ENCODE results near the gene GRK3. TPM values are rescaled to one million over a fixed set of nuclear protein-coding genes. Genes with fewer than 3 reads are reported as not detected.

Gene GRK3
- total and polyA plus RNA-seq, 2 of the 4 experiments (the other 2 are of a cell fraction), result 0.58 to 1.6 TPM

GRCh38 chr22:25742918-25743708 is 178.6 kb downstream of the GRK3 start (continued):
- TF ChIP-seq USF2 (IDR thresholded peaks at IDR 0.05; ENCODE audit: low read depth, low read length), result no peak
- no peak for TF ChIP-seq MAZ (IDR thresholded peaks at IDR 0.05; ENCODE audit: borderline replicate concordance, low read depth, low read length)
- no peak for TF ChIP-seq BHLHE40 (IDR thresholded peaks at IDR 0.05; ENCODE audit: low read depth, low read length)
- no peak for TF ChIP-seq POLR2A (IDR thresholded peaks at IDR 0.05; ENCODE audit: low read depth, low read length)
- TF ChIP-seq RAD21 (IDR thresholded peaks at IDR 0.05; ENCODE audit: low read length), result no peak

- ChIA-PET POLR2A (ENCODE audit: unreplicated experiment) (interaction anchor here (0.6 kb wide), 1 partner anchor 46 kb away, joined by 3 read pairs; no protein-coding TSS in a partner anchor), CTCF (interaction anchor here (0.6 to 0.8 kb wide), 2 partner anchors 17 to 508 kb away, joined by 3 to 4 read pairs; no protein-coding TSS in a partner anchor)
- Histone ChIP-seq H2AK5ac (ENCODE audit: low read depth, low read length) (no peak overlapping the region), H4K5ac (ENCODE audit: low read depth, low read length) (no peak overlapping the region), H3K4me3 (ENCODE audit: insufficient read depth, low read depth, low read length) (no peak overlapping the region), H4K91ac (ENCODE audit: insufficient read depth, low read depth, low read length) (no peak overlapping the region), H4K20me1 (ENCODE audit: insufficient read depth, low read length) (no peaks in the 10 kb centered on the region), H3K9ac (ENCODE audit: low read depth, low read length) (no peak overlapping the region), H2AFZ (replicated peaks; ENCODE audit: low read length, poor library complexity) (no peak overlapping the region), H3K27ac (ENCODE audit: insufficient read depth, low read length) (no peak overlapping the region), H3K23ac (ENCODE audit: low read depth, low read length) (no peak overlapping the region), H3K14ac (replicated peaks; ENCODE audit: low read depth, low read length) (no peak overlapping the region), H3K56ac (ENCODE audit: extremely low read depth, insufficient read depth, low read length) (no peak overlapping the region), H3K4me1 (ENCODE audit: control insufficient read depth, insufficient read depth, low read length) (peaks cover 4% of the 10 kb centered on the region), H2BK5ac (ENCODE audit: low read depth, low read length, poor library complexity, severe bottlenecking) (no peak overlapping the region), H3K4ac (ENCODE audit: low read depth, low read length) (no peak overlapping the region), H2BK15ac (ENCODE audit: low read depth, low read length) (no peak overlapping the region), H2BK20ac (ENCODE audit: low read depth, low read length) (no peak overlapping the region), H3K18ac (ENCODE audit: low read depth, low read length) (no peak overlapping the region), H2BK120ac (ENCODE audit: low read depth, low read length) (no peak overlapping the region), H3K9me3 (ENCODE audit: control insufficient read depth, insufficient read depth, low read length) (no peaks in the 10 kb centered on the region), H3K9me1 (ENCODE audit: insufficient read depth, low read length) (no peaks in the 10 kb centered on the region; the same call in 1 of the 2 replicates), H3K36me3 (ENCODE audit: control insufficient read depth, insufficient read depth, low read length) (no peaks in the 10 kb centered on the region), H3K79me1 (ENCODE audit: low read depth in 1 of 2, low read length in 2 of 2) (no peaks in the 10 kb centered on the region), H4K8ac (ENCODE audit: low read depth in 2 of 2, low read length in 2 of 2) (no peak overlapping the region), H2AK9ac (replicated peaks; ENCODE audit: low read depth, low read length, poor library complexity) (no peak overlapping the region), H3K27me3 (ENCODE audit: control insufficient read depth, insufficient read depth, low read length) (no peaks in the 10 kb centered on the region), H3K4me2 (ENCODE audit: low read depth, low read length) (no peak overlapping the region)
- dilution Hi-C loops (cut with HindIII; ENCODE audit: low sequenced_read_pairs, unreplicated experiment), result no loop called here
- TF ChIP-seq MAFK (IDR thresholded peaks at IDR 0.05; ENCODE audit: low read depth, low read length), result no peak
- no peak for TF ChIP-seq POLR2A (IDR thresholded peaks at IDR 0.05; ENCODE audit: low read depth, low read length)
- no peak for TF ChIP-seq MAZ (IDR thresholded peaks at IDR 0.05; ENCODE audit: borderline replicate concordance, low read depth, low read length)
- no peak for TF ChIP-seq CEBPB (IDR thresholded peaks at IDR 0.05; ENCODE audit: low read depth, low read length)
- no peak for TF ChIP-seq RFX5 (IDR thresholded peaks at IDR 0.05; ENCODE audit: low read depth, low read length)
- TF ChIP-seq ELK1 (IDR thresholded peaks at IDR 0.05; ENCODE audit: borderline replicate concordance, low read depth, low read length), result no peak
- TF ChIP-seq CHD1 (IDR thresholded peaks at IDR 0.05; ENCODE audit: low read depth, low read length), result no peak
- no peak for TF ChIP-seq FOS (IDR thresholded peaks at IDR 0.05; ENCODE audit: low read depth, low read length)
- no peak for TF ChIP-seq NFE2L2 (IDR thresholded peaks at IDR 0.05; ENCODE audit: low read depth, low read length)
- DNase-seq, result no peak
- no peak for ATAC-seq (ENCODE audit: low read depth)
- in situ Hi-C loops (cut with MboI; ENCODE audit: low sequenced_read_pairs), result no loop called here
- no CpG with 5 or more reads among the region's 4 CpGs for WGBS, 2 experiments (ENCODE audit: extremely low coverage in 2 of 2, insufficient read length in 1 of 2)
- BruUV-seq (replicated peaks), result no TSS peak
- intact Hi-C loops (cut with micrococcal nuclease), result no loop called here
Measured at GRCh38 chr22:25744694-25745093, 180.2 kb downstream of the GRK3 start.

Measured in IMR-90 (cell line).